ENCODE data around the gene FBXO47.
"Not testable (repeated sequence)": the region's sequence is repeated elsewhere in the genome, so short reads cannot be mapped to it uniquely, and the experiment has no call there.

The FBXO47 gene

DNA sequence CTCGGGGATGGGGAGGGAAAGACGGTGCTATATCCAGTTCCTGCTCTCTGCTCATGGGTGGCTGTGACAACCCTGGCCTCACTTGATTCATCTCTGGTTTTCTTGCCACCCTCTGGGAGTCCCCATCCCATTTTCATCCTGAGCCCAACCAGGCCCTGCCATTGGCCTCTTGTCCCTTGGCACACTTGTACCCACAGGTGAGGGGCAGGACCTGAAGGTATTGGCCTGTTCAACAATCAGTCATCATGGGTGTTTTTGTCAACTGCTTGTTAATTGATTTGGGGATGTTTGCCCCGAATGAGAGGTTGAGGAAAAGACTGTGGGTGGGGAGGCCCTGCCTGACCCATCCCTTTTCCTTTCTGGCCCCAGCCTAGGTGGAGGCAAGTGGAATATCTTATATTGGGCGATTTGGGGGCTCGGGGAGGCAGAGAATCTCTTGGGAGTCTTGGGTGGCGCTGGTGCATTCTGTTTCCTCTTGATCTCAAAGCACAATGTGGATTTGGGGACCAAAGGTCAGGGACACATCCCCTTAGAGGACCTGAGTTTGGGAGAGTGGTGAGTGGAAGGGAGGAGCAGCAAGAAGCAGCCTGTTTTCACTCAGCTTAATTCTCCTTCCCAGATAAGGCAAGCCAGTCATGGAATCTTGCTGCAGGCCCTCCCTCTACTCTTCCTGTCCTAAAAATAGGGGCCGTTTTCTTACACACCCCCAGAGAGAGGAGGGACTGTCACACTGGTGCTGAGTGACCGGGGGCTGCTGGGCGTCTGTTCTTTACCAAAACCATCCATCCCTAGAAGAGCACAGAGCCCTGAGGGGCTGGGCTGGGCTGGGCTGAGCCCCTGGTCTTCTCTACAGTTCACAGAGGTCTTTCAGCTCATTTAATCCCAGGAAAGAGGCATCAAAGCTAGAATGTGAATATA lies 46.6 kb downstream of the FBXO47 start:
- no peak for DNase-seq

DNA sequence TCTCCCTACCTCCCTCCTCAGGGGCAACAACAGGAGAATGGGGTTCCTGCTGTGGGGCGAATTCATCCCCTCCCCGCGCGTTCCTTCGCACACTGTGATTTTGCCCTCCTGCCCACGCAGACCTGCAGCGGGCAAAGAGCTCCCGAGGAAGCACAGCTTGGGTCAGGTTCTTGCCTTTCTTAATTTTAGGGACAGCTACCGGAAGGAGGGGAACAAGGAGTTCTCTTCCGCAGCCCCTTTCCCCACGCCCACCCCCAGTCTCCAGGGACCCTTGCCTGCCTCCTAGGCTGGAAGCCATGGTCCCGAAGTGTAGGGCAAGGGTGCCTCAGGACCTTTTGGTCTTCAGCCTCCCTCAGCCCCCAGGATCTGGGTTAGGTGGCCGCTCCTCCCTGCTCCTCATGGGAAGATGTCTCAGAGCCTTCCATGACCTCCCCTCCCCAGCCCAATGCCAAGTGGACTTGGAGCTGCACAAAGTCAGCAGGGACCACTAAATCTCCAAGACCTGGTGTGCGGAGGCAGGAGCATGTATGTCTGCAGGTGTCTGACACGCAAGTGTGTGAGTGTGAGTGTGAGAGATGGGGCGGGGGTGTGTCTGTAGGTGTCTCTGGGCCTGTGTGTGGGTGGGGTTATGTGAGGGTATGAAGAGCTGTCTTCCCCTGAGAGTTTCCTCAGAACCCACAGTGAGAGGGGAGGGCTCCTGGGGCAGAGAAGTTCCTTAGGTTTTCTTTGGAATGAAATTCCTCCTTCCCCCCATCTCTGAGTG lies 47.7 kb downstream of the FBXO47 start:
- DNase-seq = no peak

DNA sequence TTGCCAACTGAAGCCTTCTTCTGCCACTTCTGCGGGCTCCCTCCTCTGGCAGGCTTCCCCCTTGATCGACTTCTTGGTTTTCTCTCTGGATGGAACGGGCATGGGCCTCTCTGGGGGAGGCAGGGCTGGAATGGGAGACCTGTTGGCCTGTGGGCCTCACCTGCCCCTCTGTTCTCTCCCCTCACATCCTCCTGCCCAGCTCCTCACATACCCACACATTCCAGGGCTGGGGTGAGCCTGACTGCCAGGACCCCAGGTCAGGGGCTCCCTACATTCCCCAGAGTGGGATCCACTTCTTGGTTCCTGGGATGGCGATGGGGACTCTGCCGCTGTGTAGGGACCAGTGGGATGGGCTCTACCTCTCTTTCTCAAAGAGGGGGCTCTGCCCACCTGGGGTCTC lies 48.3 kb downstream of the FBXO47 start:
- DNase-seq = no peak

DNA sequence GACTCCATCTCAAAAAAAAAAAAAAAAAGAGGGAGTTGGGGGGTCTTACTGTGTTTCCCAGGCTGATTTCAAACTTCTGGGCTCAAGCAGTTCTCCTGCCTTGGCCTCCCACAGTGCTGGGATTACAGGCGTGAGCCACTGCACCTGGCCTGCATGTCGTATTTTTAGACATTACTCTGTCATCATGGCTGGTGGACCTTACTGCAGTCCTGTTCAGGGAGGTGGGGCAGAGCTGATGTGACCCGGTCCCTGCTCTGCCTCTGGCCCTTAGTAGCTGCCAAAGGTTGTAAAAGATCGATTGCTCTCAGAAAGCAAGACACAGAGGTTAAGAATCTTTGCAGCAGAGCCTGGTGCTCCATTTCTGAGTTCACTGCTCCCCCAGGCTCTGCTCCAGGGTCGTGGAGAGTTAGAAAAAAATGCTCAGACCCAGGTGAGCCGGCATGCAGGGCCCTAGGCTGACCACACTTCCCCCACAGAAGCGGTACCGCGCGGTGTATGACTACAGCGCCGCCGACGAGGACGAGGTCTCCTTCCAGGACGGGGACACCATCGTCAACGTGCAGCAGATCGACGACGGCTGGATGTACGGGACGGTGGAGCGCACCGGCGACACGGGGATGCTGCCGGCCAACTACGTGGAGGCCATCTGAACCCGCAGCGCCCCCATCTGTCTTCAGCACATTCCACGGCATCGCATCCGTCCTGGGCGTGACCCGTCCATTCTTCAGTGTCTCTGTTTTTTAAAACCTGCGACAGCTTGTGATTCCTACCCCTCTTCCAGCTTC lies 48.9 kb downstream of the FBXO47 start:
- DNase-seq = peak; percentile 12

DNA sequence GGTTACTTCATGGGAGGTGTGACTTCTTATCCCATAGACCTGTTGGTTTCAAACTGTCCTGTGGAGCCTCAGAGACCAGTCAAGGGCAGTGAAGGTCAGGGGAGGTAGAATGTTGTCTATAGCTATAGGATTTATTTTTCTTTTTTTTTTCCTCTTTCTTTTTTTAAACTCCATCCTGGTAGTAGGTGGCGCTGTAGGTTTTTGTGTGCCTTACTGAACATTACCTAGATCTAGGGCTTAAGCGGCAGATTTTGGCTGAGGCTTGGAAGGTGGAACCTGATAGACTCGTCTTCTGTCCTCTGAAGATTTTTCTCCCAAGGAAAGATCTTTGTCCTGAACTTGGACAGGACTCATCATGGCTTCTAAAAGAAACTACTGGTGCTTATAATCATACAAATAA lies 49.9 kb downstream of the FBXO47 start:
- DNase-seq = no peak

DNA sequence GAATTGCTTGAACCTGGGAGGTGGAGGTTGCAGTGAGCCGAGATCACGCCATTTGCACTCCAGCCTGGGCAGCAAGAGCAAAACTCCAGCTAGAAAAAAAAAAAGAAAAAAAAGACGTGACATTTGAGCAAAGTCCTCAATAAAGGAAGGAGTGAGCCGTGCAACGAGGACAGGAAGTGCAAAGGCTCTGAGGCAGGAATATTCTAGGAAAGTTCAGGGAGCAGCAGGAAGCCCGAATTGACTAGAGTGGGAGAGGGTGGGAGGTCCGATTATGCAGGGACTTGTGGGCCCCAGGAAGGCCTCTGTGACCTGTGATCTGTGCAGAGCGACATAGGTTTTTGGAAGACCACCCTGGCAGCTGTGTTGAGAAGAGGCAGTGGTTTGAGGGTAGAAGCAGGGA lies 50.4 kb downstream of the FBXO47 start:
- DNase-seq = no peak

- DNase-seq = no peak
These were observed 51.6 kb downstream of the FBXO47 start for GRCh38 chr17:38915639-38915995.

GRCh38 chr17:38914741-38915638 lies 52.2 kb downstream of the FBXO47 start:
- no peak for DNase-seq

DNA sequence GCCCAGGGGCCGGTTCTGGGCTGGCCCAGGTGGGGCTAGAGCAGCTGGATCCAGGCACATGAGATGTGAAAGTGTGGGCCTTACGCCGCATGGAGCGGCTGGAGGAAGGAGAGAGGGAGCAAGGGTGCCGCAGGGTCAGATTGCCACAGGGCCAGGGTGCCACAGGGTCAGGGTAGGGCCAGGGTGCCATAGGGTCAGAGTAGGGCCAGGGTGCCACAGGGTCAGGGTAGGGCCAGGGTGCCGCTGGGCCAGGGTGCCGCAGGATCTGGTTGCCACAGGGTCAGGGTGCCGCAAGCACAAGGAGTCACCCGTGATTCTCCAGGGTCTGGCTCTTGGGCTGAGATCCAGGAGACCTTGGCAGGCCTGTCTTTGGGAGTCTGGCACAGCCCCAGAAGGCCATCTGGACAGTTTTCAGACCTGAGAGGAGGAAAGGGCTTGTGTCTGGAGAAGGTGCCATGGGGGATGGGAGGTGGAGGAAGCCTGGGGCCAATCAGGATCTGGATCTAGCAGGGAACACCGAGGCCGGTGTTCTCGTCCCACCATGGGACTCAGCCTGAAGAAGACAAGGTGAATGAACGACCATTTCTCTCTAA lies 54.9 kb downstream of the FBXO47 start:
- DNase-seq = no peak

DNA sequence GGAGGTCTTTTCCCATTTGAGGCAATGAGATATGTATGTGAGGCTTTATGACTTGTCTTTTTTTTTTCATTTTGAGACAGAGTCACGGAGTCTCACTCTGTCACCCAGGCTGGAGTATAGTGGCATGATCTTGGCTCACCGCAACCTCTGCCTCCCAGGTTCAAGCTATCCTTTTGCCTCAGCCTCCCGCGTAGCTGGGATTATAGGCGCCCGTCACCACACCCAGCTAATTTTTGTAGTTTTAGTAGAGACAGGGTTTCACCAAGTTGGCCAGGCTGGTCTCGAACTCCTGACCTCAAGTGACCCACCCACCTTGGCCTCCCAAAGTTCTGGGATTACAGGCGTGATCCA lies 55.5 kb downstream of the FBXO47 start:
- not testable (repeated sequence) for DNase-seq

- no peak for DNase-seq
These were observed 56.0 kb downstream of the FBXO47 start for GRCh38 chr17:38911081-38911730.

DNA sequence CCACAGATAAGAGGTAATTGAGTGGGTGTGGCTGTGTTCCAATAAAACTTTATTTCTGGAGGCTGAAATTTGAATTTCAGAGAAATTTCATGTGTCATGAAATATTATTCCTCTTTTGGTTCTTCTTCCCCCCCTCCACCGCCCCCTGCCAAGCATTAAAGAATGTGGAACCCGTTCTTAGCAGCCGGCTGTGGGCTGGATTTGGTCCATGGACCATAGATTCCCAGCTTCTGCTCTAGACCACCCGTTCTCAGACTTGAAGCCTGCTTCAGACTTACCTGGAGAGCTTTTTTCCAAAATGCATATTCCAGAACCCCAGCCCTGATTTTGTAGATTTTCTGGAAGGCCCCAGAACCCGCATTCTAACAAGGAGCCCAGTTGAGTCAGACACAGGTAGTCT lies 56.9 kb downstream of the FBXO47 start:
- no peak for DNase-seq

GRCh38 chr17:38908676-38909181 lies 58.5 kb downstream of the FBXO47 start:
- no peak for DNase-seq

DNA sequence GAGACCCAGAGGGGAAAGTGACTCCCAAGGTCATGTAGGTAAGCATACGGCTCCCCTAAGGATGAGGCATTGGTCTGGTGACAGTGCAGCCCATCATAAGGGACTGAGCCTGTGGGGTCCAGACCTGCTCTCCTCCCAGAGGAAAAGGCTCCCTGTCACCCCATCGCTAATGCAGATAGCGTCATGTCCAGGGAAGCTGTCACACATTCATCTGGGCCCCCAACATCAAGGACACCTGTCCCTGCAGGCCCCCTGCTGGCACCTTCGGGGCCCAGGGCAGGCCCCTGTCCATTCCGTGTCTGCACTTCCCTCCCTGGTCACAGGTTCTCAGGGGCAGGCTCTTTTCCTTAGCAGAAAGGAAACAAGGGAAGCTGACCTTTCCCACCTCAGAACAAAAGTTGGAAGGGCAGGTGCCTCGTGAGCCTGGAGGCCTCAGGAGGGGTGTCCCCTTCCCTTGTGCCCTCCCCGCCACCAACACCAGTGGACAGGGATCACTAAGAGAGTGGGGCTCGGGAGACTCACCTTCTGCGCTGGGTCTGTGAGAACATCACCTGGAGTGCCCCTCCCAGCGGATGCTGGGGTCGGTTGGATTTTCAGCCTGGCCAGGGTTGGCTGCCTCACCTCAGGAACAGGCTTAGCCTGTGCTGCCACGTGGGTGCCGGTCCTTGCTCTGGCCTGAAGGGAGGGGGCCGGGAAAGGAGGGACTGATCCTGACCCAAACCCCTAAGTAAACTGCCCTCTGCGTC lies 59.1 kb downstream of the FBXO47 start:
- DNase-seq = no peak

- DNase-seq = peak; percentile 11
These were observed 60.6 kb downstream of the FBXO47 start for GRCh38 chr17:38906460-38907228.

- no peak for DNase-seq
These were observed 61.8 kb downstream of the FBXO47 start for GRCh38 chr17:38905375-38905774.

DNA sequence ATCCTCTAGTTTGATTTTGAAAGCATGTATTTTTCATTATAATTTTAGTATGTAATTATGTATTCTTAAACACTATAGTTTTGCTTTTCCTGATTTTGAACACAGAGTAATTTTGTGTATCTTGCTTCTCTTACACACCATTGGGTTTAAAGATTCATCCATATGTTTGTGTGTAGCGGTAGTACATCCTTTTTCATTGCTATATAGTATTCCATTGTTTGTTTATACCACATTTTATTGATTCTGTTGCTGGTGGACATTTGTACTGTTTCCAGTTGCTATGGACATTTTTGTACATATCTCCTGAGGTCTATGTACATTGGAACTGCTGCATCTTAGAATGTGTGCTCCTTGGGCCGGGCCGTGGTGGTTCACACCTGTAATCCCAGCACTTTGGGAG lies 62.3 kb downstream of the FBXO47 start:
- DNase-seq = no peak

DNA sequence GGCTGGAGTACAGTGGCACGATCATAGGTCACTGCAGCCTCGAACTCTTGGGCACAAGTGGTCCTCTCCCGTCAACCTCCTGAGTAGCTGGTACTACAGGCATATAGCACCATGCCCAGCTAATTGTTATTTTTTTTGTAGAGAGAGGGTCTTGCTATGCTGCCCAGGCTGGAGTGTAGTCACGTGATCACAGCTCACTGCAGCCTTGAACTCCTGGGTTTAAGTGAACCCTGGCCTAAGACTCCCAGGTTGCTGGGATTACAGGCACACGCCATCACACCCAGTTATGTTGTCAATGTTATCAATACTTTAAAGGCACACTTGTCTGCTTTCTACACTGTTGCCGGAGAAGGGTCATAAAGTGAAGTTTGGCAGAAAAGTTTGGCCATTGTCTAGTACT lies 63.8 kb downstream of the FBXO47 start:
- DNase-seq = no peak

- no peak for DNase-seq
These were observed 66.1 kb downstream of the FBXO47 start for GRCh38 chr17:38900978-38901656.
